Activated CD4-positive, alpha-beta memory T cell treated with anti-CD3 and anti-CD28 coated beads for 36 hours (primary cell): Measurements from ENCODE around the gene CUL9. TPM values are rescaled to one million over a fixed set of nuclear protein-coding genes. Genes with fewer than 3 reads are reported as not detected.
A peak's percentile ranks its signal among the peaks of the same experiment; 100 is the strongest.
"Not testable (repeated sequence)": the region's sequence is repeated elsewhere in the genome, so short reads cannot be mapped to it uniquely, and the experiment has no call there.

Experiments used
- CTCF ChIA-PET: fragments of 350-600 bp; sonication (Branson Sonifier 250); formaldehyde crosslinking; loops from one replicate; lab custom pipeline; 2021; ENCODE audit warnings: antibody characterized with exemption, inconsistent platforms; lab: Charles Lee
- POLR2A ChIA-PET: fragments of 350-600 bp; sonication (Branson Sonifier 250); formaldehyde crosslinking; loops from one replicate; lab custom pipeline; 2021; ENCODE audit warnings: antibody characterized with exemption; lab: Charles Lee
- DNase-seq: peaks from one replicate; pipeline ENCODE4 v3.0.0-alpha.2; 2020
- H3K27ac Mint-ChIP-seq: one replicate; pipeline ENCODE4 v1.8.0; 2021; ENCODE audit warnings: mixed read lengths
- H3K27me3 Mint-ChIP-seq: one replicate; pipeline ENCODE4 v1.8.0; 2021; ENCODE audit warnings: mixed read lengths
- H3K36me3 Mint-ChIP-seq: one replicate; pipeline ENCODE4 v1.8.0; 2021; ENCODE audit warnings: mixed read lengths
- H3K4me1 Mint-ChIP-seq: one replicate; pipeline ENCODE4 v1.8.0; 2021; ENCODE audit warnings: low read depth, mixed read lengths
- H3K4me3 Mint-ChIP-seq: one replicate; pipeline ENCODE4 v1.8.0; 2021; ENCODE audit warnings: mild to moderate bottlenecking, mixed read lengths
- H3K9me3 Mint-ChIP-seq: one replicate; pipeline ENCODE4 v1.8.0; 2021; ENCODE audit warnings: mixed read lengths
- intact Hi-C: fragments of 100-400 bp; cut with micrococcal nuclease; formaldehyde crosslinking; loops from one replicate; pipeline ENCODE4 v1.15.1; 2023
- total RNA-seq, 2 experiments: library from RNA; stranded (reverse); gene quantifications; one replicate each; pipeline ENCODE4 v1.2.3, GENCODE V29; 2021

The CUL9 gene
- total RNA-seq, result 10 to 100 TPM; 37.8 to 38.4 TPM

DNA sequence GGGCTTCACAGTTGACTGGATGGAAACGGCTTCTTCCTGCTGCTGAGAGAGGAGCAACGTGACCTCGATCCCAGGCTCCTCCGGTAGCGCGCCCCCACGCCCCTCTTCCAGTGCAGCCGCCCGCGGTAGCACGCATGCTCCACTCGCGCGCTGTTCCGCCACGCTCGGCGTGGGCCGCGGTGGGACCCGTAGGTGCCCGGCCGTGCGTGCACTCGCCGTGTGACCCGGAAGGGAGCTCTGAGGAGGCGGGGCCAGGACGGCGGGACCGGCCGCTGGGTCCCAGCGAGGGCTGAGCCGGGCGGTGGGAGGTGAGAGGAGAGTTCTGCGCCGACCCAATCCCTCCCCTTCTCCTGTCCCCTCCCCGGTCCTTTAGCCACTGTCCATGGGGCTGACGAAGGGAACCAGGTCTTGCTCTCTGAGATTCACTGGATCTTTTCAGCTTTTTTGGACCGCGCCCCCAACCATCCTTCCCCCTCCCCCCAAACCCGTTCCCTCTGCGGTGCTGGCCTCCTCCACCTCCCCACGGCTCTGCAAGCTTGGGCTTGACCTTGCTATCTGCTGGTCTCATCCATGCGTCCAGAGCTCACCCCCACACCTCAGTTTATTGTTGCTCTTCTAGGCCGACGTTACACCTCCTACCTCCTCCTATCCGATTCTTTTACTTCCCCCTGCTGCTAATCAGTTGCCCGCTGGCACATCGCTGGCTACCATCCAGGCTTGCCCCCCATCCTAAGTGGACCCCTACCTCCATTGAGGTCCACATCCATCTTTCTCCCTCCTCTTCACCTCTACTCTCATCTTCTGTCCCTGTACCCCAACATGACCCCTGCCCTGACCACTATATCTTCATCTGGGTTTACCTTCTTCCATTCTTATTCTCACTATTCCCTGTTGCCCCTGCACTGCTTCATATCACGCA lies at the start of gene CUL9:
Gene CUL9 (plus strand): TSS at position 255 of the 919 bp plus-strand sequence. CDS start 2,115 bp downstream, outside the sequence.
- Mint-ChIP-seq H3K9me3 (no peaks in the 10 kb centered on the region), H3K27me3 (no peaks in the 10 kb centered on the region), H3K36me3 (peaks cover 23% of the 10 kb centered on the region), H3K27ac (peak within 1 kb of the TSS; percentile 80), H3K4me3 (peak within 1 kb of the TSS; percentile 94), H3K4me1 (peaks cover 46% of the 10 kb centered on the region)
- ChIA-PET POLR2A (interaction anchor here (0.5 to 1.5 kb wide), 6 partner anchors 9 to 543 kb away, joined by 3 to 7 read pairs (median 3); no protein-coding TSS in a partner anchor), CTCF (interaction anchor here (1.1 to 1.6 kb wide), 3 partner anchors 10 to 216 kb away, joined by 6 to 12 read pairs (median 7); partner anchors contain the start of gene DNPH1)
- intact Hi-C loops, result loop anchor here (1.0 kb wide), 1 partner anchor 8 kb away; no protein-coding TSS in a partner anchor
- DNase-seq, result peak; percentile 89

DNA sequence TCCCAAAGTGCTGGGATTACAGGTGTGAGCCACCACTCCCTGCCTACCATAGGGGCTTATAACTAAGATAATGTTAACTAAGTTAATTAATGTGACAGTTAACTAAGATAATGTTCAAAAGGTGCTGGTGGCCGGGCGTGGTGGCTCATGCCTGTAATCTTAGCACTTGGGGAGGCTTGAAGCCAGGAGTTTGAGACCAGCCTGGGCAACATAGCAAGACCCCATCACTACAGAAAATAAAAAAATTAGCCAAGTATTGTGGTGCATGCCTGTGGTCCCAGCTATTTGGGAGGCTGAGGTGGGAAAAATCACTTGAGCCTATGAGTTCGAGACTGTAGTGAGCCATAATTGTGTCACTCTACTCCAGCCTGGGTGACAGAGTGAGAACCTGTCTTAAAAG lies 43.7 kb upstream of the CUL9 start:
- intact Hi-C loops, result no loop called here
- DNase-seq, result no peak
- POLR2A ChIA-PET, result no interaction called here
- Mint-ChIP-seq H3K27me3 (no peaks in the 10 kb centered on the region), H3K4me3 (no peak overlapping the region), H3K4me1 (peaks cover 1% of the 10 kb centered on the region), H3K9me3 (no peaks in the 10 kb centered on the region), H3K27ac (no peak overlapping the region), H3K36me3 (no peaks in the 10 kb centered on the region)
- CTCF ChIA-PET, result no interaction called here

DNA sequence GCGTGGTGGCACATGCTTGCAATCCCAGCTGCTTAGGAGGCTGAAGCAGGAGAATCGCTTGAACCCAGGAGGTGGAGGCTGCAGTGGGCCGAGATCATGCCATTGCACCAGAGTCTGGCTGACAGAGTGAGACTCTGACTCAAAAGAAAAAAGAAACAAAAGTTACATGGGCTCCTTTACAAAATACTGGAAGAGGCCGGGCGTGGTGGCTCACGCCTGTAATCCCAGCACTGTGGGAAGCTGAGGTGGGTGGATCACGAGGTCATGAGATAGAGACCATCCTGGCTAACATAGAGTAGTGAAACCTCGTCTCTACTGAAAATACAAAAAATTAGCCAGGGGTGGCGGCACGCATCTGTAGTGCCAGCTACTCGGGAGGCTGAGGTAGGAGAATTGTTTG lies 42.0 kb upstream of the CUL9 start:
- DNase-seq, H3K36me3 Mint-ChIP-seq, CTCF ChIA-PET, H3K27me3 Mint-ChIP-seq, H3K27ac Mint-ChIP-seq, H3K4me1 Mint-ChIP-seq, H3K9me3 Mint-ChIP-seq, H3K4me3 Mint-ChIP-seq, POLR2A ChIA-PET: not testable (repeated sequence)
- intact Hi-C loops, result loop anchor here (5.0 kb wide), 1 partner anchor 83 kb away; the partner anchor contains the start of genes KLC4 and MRPL2

DNA sequence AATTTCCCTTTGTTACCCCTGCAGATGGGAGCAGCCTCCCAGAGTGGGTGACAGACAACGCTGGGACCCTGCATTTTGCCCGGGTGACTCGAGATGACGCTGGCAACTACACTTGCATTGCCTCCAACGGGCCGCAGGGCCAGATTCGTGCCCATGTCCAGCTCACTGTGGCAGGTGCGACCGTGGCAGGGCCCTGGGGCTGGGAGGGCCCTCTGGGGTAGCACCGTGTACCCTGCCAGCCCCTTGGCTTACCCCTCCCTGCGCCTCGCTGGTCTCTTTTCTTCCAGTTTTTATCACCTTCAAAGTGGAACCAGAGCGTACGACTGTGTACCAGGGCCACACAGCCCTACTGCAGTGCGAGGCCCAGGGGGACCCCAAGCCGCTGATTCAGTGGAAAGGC lies 40.4 kb upstream of the CUL9 start:
- H3K36me3 Mint-ChIP-seq, result no peaks in the 10 kb centered on the region
- intact Hi-C loops, result loop anchor here (2.0 to 5.0 kb wide), 2 partner anchors 71 to 84 kb away; partner anchors contain the start of genes KLC4 and MRPL2
- no peak overlapping the region for H3K4me3 Mint-ChIP-seq
- no peak overlapping the region for H3K27ac Mint-ChIP-seq
- peaks cover 7% of the 10 kb centered on the region for H3K4me1 Mint-ChIP-seq
- no peaks in the 10 kb centered on the region for H3K9me3 Mint-ChIP-seq
- POLR2A ChIA-PET, result no interaction called here
- no peaks in the 10 kb centered on the region for H3K27me3 Mint-ChIP-seq
- no peak for DNase-seq
- CTCF ChIA-PET, result interaction anchor here (3.4 kb wide), 1 partner anchor 71 kb away, joined by 35 read pairs; no protein-coding TSS in a partner anchor

DNA sequence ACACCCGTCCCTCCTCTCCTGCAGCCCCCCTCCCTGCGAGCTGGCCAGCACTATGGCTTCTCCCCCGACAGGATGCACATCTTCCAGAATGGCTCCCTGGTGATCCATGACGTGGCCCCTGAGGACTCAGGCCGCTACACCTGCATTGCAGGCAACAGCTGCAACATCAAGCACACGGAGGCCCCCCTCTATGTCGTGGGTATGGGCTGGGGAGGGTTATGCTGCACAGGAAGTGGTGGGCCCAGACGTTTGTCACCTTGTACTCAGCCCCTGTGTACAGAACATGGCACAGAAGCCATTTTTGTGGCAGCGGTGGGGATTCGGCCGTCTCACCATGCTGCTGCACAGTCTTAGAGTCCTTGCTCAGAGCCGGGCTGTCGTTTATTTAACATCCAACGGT lies 39.9 kb upstream of the CUL9 start:
- ChIA-PET CTCF (interaction anchor here (1.0 to 3.4 kb wide), 6 partner anchors 72 to 252 kb away, joined by 3 to 36 read pairs (median 18); partner anchors contain the start of gene CNPY3), POLR2A (no interaction called here)
- Mint-ChIP-seq H3K36me3 (no peaks in the 10 kb centered on the region), H3K4me1 (peaks cover 7% of the 10 kb centered on the region), H3K27ac (no peak overlapping the region), H3K27me3 (no peaks in the 10 kb centered on the region), H3K4me3 (no peak overlapping the region), H3K9me3 (no peaks in the 10 kb centered on the region)
- no peak for DNase-seq
- intact Hi-C loops, result loop anchor here (2.0 to 5.0 kb wide), 2 partner anchors 71 to 85 kb away; partner anchors contain the start of genes KLC4 and MRPL2

DNA sequence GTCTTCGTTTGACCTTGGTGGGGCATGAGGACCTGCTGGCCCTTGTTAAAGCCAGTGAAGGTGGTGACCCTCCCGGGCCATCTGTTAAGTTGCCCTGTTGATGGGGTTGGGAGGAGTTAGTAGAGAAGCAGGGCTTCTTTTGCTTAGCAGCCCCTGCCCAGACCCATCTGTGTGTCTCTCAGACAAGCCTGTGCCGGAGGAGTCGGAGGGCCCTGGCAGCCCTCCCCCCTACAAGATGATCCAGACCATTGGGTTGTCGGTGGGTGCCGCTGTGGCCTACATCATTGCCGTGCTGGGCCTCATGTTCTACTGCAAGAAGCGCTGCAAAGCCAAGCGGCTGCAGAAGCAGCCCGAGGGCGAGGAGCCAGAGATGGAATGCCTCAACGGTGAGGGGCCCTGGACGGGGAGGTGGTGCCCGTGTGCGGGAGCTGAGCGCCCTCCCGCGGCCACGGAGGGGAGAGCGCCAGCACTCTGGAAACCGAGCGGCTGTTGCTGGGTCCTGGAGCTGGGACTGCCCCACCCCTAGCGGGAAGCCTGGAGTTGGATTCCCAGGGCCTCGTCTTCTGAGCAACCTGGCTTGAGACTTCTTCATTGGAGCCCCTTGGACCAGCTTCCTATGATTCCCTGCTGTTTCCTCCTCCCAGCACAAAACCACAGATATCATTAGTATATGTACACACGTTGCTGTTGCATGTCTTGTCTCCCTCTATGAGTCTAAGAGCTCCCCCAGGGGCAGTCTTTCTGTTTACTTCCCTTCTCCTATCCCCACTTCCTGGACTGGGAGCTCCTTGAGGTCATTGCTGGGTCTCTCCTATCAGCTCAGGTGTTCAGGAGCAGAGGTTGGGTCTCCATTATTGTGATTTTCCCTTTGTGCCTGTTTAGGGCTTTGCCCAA lies 38.5 kb upstream of the CUL9 start:
- Mint-ChIP-seq H3K4me1 (peaks cover 7% of the 10 kb centered on the region), H3K36me3 (no peaks in the 10 kb centered on the region), H3K4me3 (no peak overlapping the region), H3K27me3 (no peaks in the 10 kb centered on the region), H3K9me3 (no peaks in the 10 kb centered on the region), H3K27ac (no peak overlapping the region)
- intact Hi-C loops, result loop anchor here (1.0 to 5.0 kb wide), 3 partner anchors 73 to 242 kb away; partner anchors contain the start of genes KLC4 and MRPL2
- DNase-seq, result peak; percentile 87
- POLR2A ChIA-PET, result interaction anchor here (1.6 kb wide), 1 partner anchor 214 kb away, joined by 3 read pairs; the partner anchor contains the start of gene CNPY3
- CTCF ChIA-PET, result interaction anchor here (0.6 to 3.4 kb wide), 69 partner anchors 9 to 508 kb away, joined by 3 to 36 read pairs (median 4); partner anchors contain the start of genes CNPY3, CUL7, DNPH1 and GNMT

DNA sequence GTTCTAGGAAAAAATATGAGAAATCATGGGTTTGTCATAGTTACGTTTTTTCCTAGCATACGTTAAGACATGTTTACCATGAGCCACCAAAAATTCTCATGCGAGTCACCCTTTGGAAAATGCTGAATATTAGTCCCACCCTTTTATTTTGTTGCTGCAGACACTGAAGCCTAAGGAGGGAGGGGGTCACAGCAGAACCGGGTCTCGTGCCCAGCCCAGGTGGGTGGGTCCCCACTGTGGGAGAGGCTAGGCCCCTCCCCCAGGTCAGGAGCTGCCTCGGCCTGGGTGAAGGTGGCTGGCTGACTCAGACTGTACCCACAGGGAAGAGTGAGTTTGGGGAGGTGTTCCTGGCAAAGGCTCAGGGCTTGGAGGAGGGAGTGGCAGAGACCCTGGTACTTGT lies 37.1 kb upstream of the CUL9 start:
- POLR2A ChIA-PET, result no interaction called here
- H3K9me3 Mint-ChIP-seq, result no peaks in the 10 kb centered on the region
- H3K27ac Mint-ChIP-seq, result no peak overlapping the region
- H3K4me1 Mint-ChIP-seq, result peaks cover 7% of the 10 kb centered on the region
- H3K27me3 Mint-ChIP-seq, result no peaks in the 10 kb centered on the region
- CTCF ChIA-PET, result interaction anchor here (1.2 to 3.2 kb wide), 3 partner anchors 45 to 244 kb away, joined by 3 to 28 read pairs (median 3); no protein-coding TSS in a partner anchor
- H3K36me3 Mint-ChIP-seq, result no peaks in the 10 kb centered on the region
- intact Hi-C loops, result loop anchor here (5.0 kb wide), 1 partner anchor 88 kb away; the partner anchor contains the start of genes KLC4 and MRPL2
- no peak overlapping the region for H3K4me3 Mint-ChIP-seq
- DNase-seq, result no peak

DNA sequence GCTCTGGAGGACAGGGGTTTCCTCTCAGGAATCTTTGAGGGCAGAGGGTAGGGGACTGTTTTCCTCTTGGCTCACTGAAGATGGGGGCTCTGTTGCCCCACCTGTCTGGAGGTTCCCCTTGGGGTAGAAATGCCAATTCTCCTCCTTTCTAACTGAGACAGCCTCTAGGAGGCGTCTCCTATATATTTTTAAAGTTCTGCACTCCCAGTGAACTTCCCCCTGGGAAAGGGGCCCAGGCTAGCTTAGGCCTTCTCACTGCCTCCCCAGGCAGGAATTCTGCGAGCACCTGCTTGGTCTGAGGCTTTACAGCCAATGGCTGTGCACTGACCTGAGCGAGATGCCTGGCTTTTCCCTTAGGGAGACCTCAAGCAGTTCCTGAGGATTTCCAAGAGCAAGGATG lies 35.7 kb upstream of the CUL9 start:
- no peak overlapping the region for H3K27ac Mint-ChIP-seq
- no peaks in the 10 kb centered on the region for H3K36me3 Mint-ChIP-seq

DNA sequence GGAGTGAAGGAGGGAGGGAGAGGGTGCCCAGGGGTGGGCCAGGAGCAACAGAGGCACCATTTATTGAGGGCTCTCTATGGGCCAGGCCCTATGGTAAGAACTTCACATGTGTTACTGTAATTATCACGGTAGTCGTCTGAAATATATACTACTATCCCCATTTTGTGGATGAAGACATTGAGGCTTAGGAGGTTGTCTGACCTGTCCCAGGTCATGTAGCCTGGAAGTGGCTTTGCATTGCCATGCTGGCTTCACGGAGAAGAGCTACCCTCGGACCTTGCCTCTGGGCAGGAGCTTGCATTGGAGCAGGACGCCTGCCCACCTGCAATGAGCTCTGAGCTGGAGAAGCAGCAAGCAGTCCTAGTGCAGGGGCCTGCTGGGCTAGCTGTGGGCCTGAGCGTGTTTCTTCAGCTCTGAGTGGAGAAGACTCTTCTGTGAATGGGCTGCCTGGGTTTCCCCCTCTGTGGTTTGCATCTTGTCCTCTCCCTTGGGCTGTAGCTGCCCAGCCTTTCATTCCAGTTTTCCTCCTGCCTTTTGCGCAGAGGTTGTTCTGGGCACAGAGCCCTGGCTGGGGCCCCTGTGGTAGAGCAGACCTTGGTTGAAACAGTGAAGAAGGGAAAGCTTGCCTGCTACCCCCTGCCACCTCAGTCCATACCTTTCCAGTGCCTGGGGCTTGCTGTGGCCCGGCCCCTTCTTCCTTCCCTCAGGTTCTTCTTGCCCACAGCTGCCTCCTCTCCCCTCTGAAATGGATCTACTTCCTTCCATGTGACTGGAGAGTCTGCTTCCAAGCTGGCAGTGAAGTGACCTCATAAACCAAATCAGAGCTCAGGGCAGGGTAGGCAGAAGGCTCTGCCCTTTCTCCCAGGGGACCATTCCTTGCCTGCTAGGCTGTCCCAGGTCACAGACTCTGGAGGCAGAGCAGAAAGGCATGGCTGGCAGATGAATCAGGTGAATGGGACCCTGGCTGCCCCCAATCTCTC lies 35.0 kb upstream of the CUL9 start:
- no peak overlapping the region for H3K4me3 Mint-ChIP-seq

More for the DNA sequence above, 35.7 kb upstream of the CUL9 start:
- Mint-ChIP-seq H3K9me3 (no peaks in the 10 kb centered on the region), H3K27me3 (no peaks in the 10 kb centered on the region), H3K4me1 (peaks cover 7% of the 10 kb centered on the region), H3K4me3 (no peak overlapping the region)
- CTCF ChIA-PET, result interaction anchor here (0.8 kb wide), 1 partner anchor 86 kb away, joined by 3 read pairs; the partner anchor contains the start of gene KLC4
- POLR2A ChIA-PET, result no interaction called here
- DNase-seq, result no peak
- intact Hi-C loops, result no loop called here

DNA sequence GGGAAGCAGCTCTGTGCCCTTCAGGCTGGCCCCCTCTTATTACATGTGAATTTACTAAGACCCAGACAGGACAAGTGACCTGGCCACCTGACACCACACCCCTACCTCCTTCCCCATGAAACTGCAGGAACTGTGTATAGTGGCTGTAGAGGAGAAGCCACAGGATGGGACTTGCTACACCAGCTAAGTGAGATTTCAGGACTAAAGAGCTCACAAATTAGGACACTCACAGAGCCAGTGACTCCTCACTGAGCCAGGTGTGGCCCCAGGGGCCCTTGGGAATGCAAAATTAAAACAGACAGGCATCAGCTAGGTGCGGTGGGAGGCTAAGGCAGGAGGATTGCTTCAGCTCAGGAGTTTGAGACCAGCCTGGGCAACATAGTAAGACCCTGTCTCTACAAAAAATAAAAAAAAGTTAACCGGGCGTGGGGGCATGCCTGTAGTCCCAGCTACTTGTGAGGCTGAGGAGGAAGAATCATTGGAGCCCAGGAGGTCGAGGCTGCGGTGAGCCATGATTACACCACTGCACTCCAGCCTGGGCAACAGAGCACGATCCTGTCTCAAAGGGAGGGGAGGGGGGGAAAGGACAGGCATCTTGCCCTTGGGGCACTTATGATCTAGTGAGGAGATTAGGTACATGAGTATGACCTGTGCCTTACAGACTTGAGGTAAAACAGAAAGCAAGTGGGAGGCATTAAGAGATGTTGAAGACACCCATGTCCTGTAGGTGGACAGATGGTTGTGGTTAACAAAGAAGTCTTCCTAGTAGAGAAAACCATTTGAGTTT lies 34.1 kb upstream of the CUL9 start:
- DNase-seq, result no peak
- Mint-ChIP-seq H3K36me3 (no peaks in the 10 kb centered on the region), H3K4me1 (peaks cover 7% of the 10 kb centered on the region), H3K27me3 (no peaks in the 10 kb centered on the region), H3K4me3 (no peak overlapping the region), H3K27ac (no peak overlapping the region), H3K9me3 (no peaks in the 10 kb centered on the region)
- intact Hi-C loops, result no loop called here
- ChIA-PET CTCF (interaction anchor here (1.0 to 1.1 kb wide), 2 partner anchors 8 to 186 kb away, joined by 3 to 5 read pairs; no protein-coding TSS in a partner anchor), POLR2A (no interaction called here)

More for the DNA sequence above, 35.0 kb upstream of the CUL9 start:
- Mint-ChIP-seq H3K4me1 (peaks cover 7% of the 10 kb centered on the region), H3K36me3 (no peaks in the 10 kb centered on the region), H3K27me3 (no peaks in the 10 kb centered on the region), H3K9me3 (no peaks in the 10 kb centered on the region), H3K27ac (no peak overlapping the region)
- intact Hi-C loops, result no loop called here
- ChIA-PET CTCF (interaction anchor here (1.0 to 1.1 kb wide), 2 partner anchors 9 to 187 kb away, joined by 3 to 5 read pairs; no protein-coding TSS in a partner anchor), POLR2A (no interaction called here)
- DNase-seq, result no peak
